ENCODE results near the gene PAMR1. TPM values are rescaled to one million over a fixed set of nuclear protein-coding genes. Genes with fewer than 3 reads are reported as not detected.
A peak's percentile ranks its signal among the peaks of the same experiment; 100 is the strongest.

PAMR1 gene
- 3.2 and 3.9 TPM in 2 replicates for total RNA-seq (2014; rRNA removed; shearing (Covaris generic))

GRCh38 chr11:35525501-35526175 is at the start of gene PAMR1:
Gene PAMR1 (minus strand): TSS chr11:35525616. CDS start chr11:35525585, 31 bp downstream.
- H3K4me3 ChIP-seq (ENCODE audit: insufficient read depth, low read depth, low read length): peak within 1 kb of the TSS; percentile 59
- DNase-seq: peak; percentile 88
- peaks cover 3% of the 10 kb centered on the region for H3K27me3 ChIP-seq (ENCODE audit: control insufficient read depth, insufficient read depth, low read length)
- H3K36me3 ChIP-seq (replicated peaks; ENCODE audit: control insufficient read depth, insufficient read depth, low read length): no peaks in the 10 kb centered on the region

- Histone ChIP-seq H3K27me3 (ENCODE audit: control insufficient read depth, insufficient read depth, low read length) (no peaks in the 10 kb centered on the region), H3K4me3 (ENCODE audit: insufficient read depth, low read depth, low read length) (no peak overlapping the region), H3K36me3 (replicated peaks; ENCODE audit: control insufficient read depth, insufficient read depth, low read length) (no peaks in the 10 kb centered on the region)
- DNase-seq: no peak
These were observed 46.3 kb upstream of the PAMR1 start for GRCh38 chr11:35571696-35572095.

- no peak overlapping the region for H3K4me3 ChIP-seq (ENCODE audit: insufficient read depth, low read depth, low read length)
- H3K27me3 ChIP-seq (ENCODE audit: control insufficient read depth, insufficient read depth, low read length): no peaks in the 10 kb centered on the region
- H3K36me3 ChIP-seq (replicated peaks; ENCODE audit: control insufficient read depth, insufficient read depth, low read length): no peaks in the 10 kb centered on the region
- DNase-seq: no peak
These were observed 42.5 kb upstream of the PAMR1 start for GRCh38 chr11:35567737-35568465.

- no peak for DNase-seq
- H3K27me3 ChIP-seq (ENCODE audit: control insufficient read depth, insufficient read depth, low read length): no peaks in the 10 kb centered on the region
- no peak overlapping the region for H3K4me3 ChIP-seq (ENCODE audit: insufficient read depth, low read depth, low read length)
- no peaks in the 10 kb centered on the region for H3K36me3 ChIP-seq (replicated peaks; ENCODE audit: control insufficient read depth, insufficient read depth, low read length)
These were observed 41.5 kb upstream of the PAMR1 start for GRCh38 chr11:35566885-35567284.

GRCh38 chr11:35566181-35566580 is 40.8 kb upstream of the PAMR1 start:
- no peaks in the 10 kb centered on the region for H3K27me3 ChIP-seq (ENCODE audit: control insufficient read depth, insufficient read depth, low read length)
- DNase-seq: no peak
- H3K36me3 ChIP-seq (replicated peaks; ENCODE audit: control insufficient read depth, insufficient read depth, low read length): no peaks in the 10 kb centered on the region
- no peak overlapping the region for H3K4me3 ChIP-seq (ENCODE audit: insufficient read depth, low read depth, low read length)

GRCh38 chr11:35564245-35564595 is 38.8 kb upstream of the PAMR1 start:
- H3K4me3 ChIP-seq (ENCODE audit: insufficient read depth, low read depth, low read length): no peak overlapping the region
- H3K27me3 ChIP-seq (ENCODE audit: control insufficient read depth, insufficient read depth, low read length): no peaks in the 10 kb centered on the region
- no peaks in the 10 kb centered on the region for H3K36me3 ChIP-seq (replicated peaks; ENCODE audit: control insufficient read depth, insufficient read depth, low read length)
- DNase-seq: no peak

GRCh38 chr11:35563484-35564244 is 38.2 kb upstream of the PAMR1 start:
- Histone ChIP-seq H3K36me3 (replicated peaks; ENCODE audit: control insufficient read depth, insufficient read depth, low read length) (no peaks in the 10 kb centered on the region), H3K27me3 (ENCODE audit: control insufficient read depth, insufficient read depth, low read length) (no peaks in the 10 kb centered on the region), H3K4me3 (ENCODE audit: insufficient read depth, low read depth, low read length) (no peak overlapping the region)
- DNase-seq: no peak

- no peaks in the 10 kb centered on the region for H3K36me3 ChIP-seq (replicated peaks; ENCODE audit: control insufficient read depth, insufficient read depth, low read length)
- no peak for DNase-seq
- no peaks in the 10 kb centered on the region for H3K27me3 ChIP-seq (ENCODE audit: control insufficient read depth, insufficient read depth, low read length)
- H3K4me3 ChIP-seq (ENCODE audit: insufficient read depth, low read depth, low read length): no peak overlapping the region
These were observed 34.5 kb upstream of the PAMR1 start for GRCh38 chr11:35559949-35560348.

- no peak for DNase-seq
- no peaks in the 10 kb centered on the region for H3K36me3 ChIP-seq (replicated peaks; ENCODE audit: control insufficient read depth, insufficient read depth, low read length)
- H3K27me3 ChIP-seq (ENCODE audit: control insufficient read depth, insufficient read depth, low read length): no peaks in the 10 kb centered on the region
- no peak overlapping the region for H3K4me3 ChIP-seq (ENCODE audit: insufficient read depth, low read depth, low read length)
These were observed 33.1 kb upstream of the PAMR1 start for GRCh38 chr11:35558513-35558912.

- no peaks in the 10 kb centered on the region for H3K36me3 ChIP-seq (replicated peaks; ENCODE audit: control insufficient read depth, insufficient read depth, low read length)
- H3K27me3 ChIP-seq (ENCODE audit: control insufficient read depth, insufficient read depth, low read length): no peaks in the 10 kb centered on the region
- no peak overlapping the region for H3K4me3 ChIP-seq (ENCODE audit: insufficient read depth, low read depth, low read length)
- no peak for DNase-seq
These were observed 30.1 kb upstream of the PAMR1 start for GRCh38 chr11:35555488-35555887.

GRCh38 chr11:35554491-35555437 is 29.3 kb upstream of the PAMR1 start:
- H3K27me3 ChIP-seq (ENCODE audit: control insufficient read depth, insufficient read depth, low read length): no peaks in the 10 kb centered on the region
- H3K4me3 ChIP-seq (ENCODE audit: insufficient read depth, low read depth, low read length): no peak overlapping the region
- no peaks in the 10 kb centered on the region for H3K36me3 ChIP-seq (replicated peaks; ENCODE audit: control insufficient read depth, insufficient read depth, low read length)
- DNase-seq: peak; percentile 47

GRCh38 chr11:35553831-35554230 is 28.4 kb upstream of the PAMR1 start:
- H3K36me3 ChIP-seq (replicated peaks; ENCODE audit: control insufficient read depth, insufficient read depth, low read length): no peaks in the 10 kb centered on the region
- H3K4me3 ChIP-seq (ENCODE audit: insufficient read depth, low read depth, low read length): no peak overlapping the region
- DNase-seq: no peak
- H3K27me3 ChIP-seq (ENCODE audit: control insufficient read depth, insufficient read depth, low read length): no peaks in the 10 kb centered on the region

- no peak overlapping the region for H3K4me3 ChIP-seq (ENCODE audit: insufficient read depth, low read depth, low read length)
- DNase-seq: no peak
- H3K27me3 ChIP-seq (ENCODE audit: control insufficient read depth, insufficient read depth, low read length): no peaks in the 10 kb centered on the region
- no peaks in the 10 kb centered on the region for H3K36me3 ChIP-seq (replicated peaks; ENCODE audit: control insufficient read depth, insufficient read depth, low read length)
These were observed 27.6 kb upstream of the PAMR1 start for GRCh38 chr11:35553021-35553420.

GRCh38 chr11:35552616-35553015 is 27.2 kb upstream of the PAMR1 start:
- Histone ChIP-seq H3K27me3 (ENCODE audit: control insufficient read depth, insufficient read depth, low read length) (no peaks in the 10 kb centered on the region), H3K4me3 (ENCODE audit: insufficient read depth, low read depth, low read length) (no peak overlapping the region), H3K36me3 (replicated peaks; ENCODE audit: control insufficient read depth, insufficient read depth, low read length) (no peaks in the 10 kb centered on the region)
- no peak for DNase-seq
